ENCODE measurements around the gene GORASP2. TPM values are rescaled to one million over a fixed set of nuclear protein-coding genes. Genes with fewer than 3 reads are reported as not detected.

The GORASP2 gene
- total RNA-seq, 1 donor from 2014 or later, result 53.2 TPM

DNA sequence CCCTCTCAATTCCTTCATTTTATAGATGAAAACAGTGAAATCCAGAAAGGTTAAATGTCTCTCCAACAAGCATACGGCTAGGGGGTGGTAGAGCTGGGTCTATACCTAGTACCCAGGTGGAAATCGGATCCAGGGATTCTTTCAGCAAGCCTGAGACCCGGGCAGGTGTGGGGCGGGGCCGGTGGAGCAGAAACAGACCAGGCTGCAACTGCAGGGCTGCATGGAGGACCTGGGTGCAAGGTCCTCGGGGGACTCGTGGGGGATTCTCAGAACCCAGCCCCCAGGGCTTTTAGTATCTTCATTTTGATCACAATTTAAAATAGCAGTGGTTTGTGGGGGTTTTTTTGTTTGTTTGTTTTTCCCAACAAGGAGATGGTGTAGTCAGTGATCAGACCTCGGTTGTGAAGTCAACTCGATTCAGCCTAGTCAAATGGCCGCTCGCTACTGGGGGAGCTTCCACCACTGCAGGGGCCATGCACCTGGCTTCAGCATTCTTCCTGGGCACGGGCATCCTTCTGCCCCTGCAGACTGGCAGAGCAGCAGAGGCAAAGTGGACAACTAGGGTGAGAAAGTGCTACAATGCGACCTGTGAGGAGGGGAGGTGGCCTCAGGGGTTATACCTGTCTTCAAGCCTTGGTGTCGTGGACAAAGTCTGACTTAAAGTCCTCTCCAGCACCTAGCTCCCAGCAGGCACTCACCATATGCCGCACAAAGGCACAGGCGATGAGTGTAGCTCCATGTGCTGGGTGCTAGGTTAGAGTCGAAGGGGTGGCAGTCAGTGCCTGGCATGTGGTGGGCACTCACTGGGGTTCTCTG lies 46.3 kb downstream of the GORASP2 start:
- DNase-seq, result no peak
- intact Hi-C loops (cut with DNase I), result no loop called here
- no peak for ATAC-seq (ENCODE audit: poor library complexity)

DNA sequence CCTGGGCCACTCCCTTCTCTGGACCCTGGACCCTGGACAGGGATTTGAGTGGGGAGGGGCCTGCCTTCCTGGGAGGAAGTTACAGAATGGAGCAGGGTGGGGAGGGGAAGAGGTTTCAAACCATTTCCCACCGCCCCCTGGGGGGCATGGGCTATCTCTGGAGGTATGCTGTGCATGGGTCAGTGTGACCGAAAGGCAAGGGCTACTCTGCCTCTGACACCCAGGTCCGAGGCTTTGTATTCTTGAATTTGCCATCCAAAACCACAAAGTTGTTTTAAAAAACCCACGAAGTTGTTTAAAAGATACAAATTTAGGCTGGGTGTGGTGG lies 46.9 kb downstream of the GORASP2 start:
- intact Hi-C loops (cut with DNase I), result no loop called here
- ATAC-seq (ENCODE audit: poor library complexity) (no peak), DNase-seq (no peak)

DNA sequence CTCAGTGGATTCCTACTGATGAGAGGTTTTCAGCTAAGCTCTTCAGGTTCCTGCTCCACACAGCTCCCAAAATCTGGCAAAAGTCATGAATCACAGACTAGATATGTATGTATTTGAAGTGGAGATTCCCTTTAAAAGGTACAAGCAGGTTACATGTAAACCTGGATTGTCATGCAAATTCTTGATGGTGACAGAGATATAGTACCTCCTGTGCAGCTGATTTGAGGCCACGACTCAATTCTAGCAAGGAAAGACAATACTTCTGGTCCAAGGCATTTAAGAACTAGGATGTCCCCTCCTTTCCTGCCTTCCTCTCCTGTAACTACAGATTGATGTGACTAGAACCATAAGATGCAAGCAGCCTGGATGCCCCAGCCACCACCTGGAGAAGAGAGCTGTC lies 55.0 kb downstream of the GORASP2 start:
- intact Hi-C loops (cut with DNase I), result no loop called here
- no peak for DNase-seq
- no peak for ATAC-seq (ENCODE audit: poor library complexity)

DNA sequence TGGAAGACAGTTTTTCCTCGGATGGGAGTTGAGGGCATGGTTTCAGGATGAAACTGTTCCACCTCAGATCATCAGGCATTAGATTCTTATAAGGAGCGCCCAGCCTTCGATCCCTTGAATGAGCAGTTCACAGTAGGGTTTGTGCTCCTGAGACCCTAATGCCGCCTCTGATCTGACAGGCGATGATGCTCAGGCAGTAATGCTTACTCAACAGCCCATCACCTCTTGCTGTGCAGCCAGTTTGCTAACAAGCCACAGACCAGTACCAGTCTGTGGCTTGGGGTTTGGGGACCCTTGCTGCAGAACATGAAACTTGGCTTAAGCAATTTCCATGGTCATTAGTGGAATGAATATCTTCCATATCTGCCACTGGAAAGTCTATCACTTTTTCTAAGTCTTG lies 56.4 kb downstream of the GORASP2 start:
- ATAC-seq (ENCODE audit: poor library complexity), result no peak
- DNase-seq, result no peak
- intact Hi-C loops (cut with DNase I), result no loop called here

DNA sequence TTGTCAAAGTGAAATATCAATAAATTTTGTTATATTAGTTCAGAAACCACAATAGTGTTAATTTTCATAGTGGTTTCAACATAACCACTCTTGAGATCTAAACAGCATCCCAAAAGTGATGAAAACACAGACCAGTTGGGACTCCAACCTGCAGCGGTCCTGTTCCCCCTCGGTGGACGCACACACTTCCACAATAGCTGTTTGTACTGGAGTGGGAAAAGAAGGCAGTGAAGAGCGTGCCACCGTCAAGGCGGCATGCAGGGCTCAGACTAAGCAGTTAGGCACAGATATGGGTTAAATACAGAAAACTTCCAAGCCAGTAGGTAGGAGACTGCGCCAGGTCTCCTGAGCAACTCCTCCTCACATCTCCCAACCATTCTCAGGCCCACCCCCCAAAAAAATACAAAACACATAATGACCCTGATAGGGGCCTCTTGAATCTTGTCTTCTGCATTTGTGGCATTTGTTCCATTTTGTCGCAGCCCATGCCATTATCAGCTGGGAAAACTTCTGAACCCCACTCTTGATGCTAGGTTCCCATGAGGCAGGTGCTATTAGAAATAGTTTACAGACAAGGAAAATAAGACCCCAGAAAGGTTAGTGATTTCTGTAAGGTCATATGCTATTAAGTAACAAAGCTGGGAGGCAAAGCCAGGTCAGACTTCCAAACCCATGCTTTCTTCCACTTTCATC lies 57.7 kb downstream of the GORASP2 start:
- no peak for ATAC-seq (ENCODE audit: poor library complexity)
- intact Hi-C loops (cut with DNase I), result no loop called here
- DNase-seq, result no peak

DNA sequence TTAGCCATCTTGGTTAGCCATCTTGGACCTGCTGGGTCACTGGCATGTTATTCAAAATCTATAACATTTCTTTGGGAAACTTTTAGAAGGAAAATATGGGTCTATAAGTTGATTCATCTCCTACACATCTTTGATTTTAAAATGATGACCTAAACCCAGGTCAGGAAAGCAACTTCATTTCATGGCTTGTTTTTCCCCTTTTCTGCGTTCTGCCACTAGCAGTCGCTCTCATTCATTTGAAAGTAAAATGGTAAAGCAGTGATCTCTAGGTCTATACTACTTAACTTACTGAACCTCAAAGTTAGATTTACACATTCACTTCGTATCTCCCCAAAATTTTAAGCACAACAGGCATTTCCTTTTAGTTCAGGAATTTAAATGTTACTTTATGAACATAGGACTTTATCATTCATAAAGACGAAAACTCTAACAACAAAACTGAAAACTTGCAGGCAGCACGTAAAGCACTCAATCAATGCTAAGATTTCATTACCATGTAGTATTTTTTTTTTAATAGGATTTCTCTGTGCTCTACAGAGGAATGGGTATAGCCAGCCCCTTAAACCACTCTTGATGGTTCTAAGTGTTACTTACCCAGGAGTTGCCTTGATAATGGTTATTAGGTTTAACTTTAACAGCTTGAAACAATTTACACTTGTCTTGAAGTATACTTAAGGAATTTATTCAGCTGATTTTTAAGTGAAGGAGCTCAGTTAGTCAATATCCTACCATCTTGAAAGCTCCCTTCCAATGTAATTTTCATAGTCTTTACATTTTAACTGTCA lies 62.5 kb downstream of the GORASP2 start:
- DNase-seq, result no peak
- intact Hi-C loops (cut with DNase I), result no loop called here

DNA sequence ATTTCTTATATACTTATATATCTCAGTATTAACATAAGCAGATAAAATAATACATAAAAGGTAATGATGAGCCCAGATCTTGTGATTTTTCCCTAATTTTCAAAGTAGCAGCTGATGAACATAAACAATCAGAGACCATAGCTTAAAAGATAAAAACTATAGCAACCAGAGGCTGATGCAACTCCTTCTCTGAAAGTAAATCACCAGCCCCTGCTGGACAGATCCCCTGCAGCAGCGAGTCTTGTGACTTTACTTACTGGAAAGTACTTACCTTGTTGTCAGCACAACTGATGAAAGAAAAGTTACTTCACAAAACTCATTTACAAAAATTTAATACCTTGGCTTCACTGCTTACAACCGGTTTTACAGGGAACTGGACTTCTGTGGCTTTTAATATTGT lies 67.3 kb downstream of the GORASP2 start:
- intact Hi-C loops (cut with DNase I), result no loop called here
- DNase-seq, result no peak
- ATAC-seq (ENCODE audit: poor library complexity), result no peak

More for the DNA sequence above, 62.5 kb downstream of the GORASP2 start:
- no peak for ATAC-seq (ENCODE audit: poor library complexity)

DNA sequence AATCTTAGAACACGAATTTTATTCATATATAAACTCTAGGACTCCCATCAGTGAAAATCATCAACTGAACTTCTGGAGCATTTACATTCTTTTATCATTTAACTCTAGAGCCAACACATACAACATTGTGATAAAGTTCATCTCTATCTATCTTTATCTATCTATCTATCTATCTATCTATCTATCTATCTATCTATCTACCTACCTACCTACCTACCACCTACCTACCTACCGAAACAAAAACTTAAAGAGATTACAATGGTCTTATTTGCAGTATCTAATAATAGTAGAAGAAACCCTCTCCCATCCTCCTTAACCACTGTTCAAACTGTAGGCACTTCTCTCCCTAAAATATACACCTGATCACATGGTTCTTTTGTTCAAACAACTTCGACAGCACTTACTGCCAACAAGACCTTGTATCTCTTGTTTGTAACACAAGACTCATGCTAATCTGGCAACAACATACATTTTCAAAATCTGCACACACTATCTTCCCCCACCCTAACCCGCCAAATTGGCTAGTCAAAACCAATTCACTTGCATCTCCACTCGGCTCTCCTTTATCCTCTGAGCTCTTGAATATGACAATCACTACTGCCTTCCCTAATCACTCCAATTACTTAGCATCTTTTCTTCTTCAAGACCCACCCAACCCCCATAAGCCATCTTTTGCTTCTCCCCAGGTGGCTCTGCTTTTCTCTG lies 69.0 kb downstream of the GORASP2 start:
- DNase-seq (no peak), ATAC-seq (ENCODE audit: poor library complexity) (no peak)
- intact Hi-C loops (cut with DNase I), result no loop called here

DNA sequence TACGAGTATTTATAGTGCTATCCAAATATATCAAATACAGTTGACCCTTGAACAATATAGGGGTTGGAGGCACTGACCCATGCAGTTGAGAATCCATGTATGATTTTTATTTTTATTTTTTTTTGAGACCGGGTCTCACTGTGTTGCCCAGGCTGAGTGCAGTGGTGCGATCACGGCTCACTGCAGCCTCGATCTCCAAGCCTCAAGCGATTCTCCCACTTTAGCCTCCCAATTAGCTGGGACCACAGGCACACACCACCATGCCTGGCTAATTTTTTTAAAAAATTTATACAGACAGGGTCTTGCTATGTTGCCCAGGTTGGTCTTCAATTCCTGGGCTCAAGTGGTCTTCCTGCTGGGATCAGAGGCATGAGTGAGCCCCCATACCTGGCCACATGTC lies 70.6 kb downstream of the GORASP2 start:
- intact Hi-C loops (cut with DNase I), result no loop called here
- DNase-seq (no peak), ATAC-seq (ENCODE audit: poor library complexity) (no peak)

DNA sequence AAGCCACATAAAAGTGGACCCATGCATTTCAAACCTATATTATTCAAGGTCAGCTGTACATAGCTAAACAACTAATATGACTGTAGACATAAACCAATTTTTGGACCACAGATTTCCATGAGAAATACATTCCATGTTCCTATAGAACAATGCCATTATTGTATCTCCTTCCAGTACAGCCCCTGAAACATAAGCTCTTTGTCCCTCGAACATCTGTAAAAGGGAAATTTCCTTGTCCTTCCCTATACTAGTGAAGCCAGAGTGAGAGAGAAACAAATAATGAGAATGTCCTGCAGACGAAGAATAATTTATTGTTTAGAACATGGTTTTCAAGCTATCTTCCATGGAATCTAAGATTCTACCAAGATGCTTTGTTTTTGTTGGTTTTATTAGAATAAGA lies 75.3 kb downstream of the GORASP2 start:
- ATAC-seq (ENCODE audit: poor library complexity), result no peak
- intact Hi-C loops (cut with DNase I), result no loop called here

DNA sequence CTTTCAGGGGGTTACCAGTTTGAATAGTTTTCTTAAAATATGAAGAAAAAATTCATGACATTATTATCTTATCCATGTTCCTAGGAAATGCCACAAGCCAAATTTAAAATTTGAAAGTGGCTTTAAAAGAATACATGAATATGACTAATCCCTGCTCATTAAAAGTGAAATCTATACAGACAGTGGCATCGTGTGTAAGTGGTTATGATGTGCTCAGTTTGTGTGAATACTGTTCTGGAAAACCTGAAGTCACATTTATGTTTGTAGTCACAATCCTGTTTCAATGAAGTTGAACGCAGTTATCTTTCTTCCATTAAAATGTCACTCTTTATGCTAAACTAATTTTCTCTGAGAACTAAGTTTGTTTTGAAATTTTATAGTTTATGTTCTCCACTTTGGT lies 75.8 kb downstream of the GORASP2 start:
- DNase-seq, result no peak
- no peak for ATAC-seq (ENCODE audit: poor library complexity)
- intact Hi-C loops (cut with DNase I), result no loop called here

More for the DNA sequence above, 75.3 kb downstream of the GORASP2 start:
- no peak for DNase-seq

DNA sequence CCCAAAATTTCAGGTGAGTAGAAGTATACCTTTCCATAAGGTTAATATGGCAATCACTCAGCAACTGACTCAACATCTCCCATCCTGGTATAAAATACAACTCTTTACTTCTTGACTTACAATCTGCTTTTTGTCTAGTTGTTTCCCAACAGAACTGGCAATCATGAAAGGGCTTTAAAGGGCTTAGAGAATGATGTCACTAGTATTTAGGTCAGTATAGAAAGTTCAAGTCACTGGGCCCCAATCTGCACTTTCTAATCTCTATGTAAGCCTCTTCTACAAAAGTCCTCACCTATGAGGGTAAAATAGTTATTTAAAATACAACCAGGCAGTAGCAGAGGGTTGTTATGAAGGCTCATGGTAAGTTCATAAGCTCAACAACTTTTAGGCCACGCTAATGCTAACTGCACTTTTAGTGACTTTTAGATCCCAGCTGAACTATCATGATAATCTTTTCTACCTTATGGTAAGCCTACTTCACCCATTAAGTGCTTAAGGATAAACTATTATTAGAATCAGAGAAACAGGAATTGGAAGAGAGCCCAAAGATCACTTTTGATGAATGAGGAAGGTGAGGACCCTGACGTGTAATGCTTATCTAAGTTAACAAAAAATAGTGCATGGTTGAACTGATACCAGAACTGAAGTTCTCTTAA lies 79.6 kb downstream of the GORASP2 start:
- no peak for ATAC-seq (ENCODE audit: poor library complexity)
- intact Hi-C loops (cut with DNase I), result no loop called here
- DNase-seq, result no peak

DNA sequence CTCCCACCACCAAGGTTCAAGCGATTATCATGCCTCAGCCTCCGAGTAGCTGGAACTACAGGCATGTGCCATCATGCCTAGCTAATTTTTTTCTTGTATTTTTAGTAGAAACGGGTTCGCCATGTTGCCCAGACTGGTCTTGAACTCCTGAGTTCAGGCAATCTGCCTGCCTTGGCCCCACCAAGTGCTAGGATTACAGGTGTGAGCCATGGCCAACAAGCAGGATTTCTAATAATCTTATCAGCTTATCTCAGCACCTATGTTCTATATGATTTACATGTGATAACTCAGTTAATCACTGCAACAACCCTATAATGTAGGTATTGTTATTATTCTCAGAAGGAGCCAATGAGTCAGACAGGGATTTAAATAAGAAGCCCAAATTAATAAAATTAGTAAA lies 80.3 kb downstream of the GORASP2 start:
- ATAC-seq (ENCODE audit: poor library complexity), result no peak
- intact Hi-C loops (cut with DNase I), result no loop called here
- no peak for DNase-seq

DNA sequence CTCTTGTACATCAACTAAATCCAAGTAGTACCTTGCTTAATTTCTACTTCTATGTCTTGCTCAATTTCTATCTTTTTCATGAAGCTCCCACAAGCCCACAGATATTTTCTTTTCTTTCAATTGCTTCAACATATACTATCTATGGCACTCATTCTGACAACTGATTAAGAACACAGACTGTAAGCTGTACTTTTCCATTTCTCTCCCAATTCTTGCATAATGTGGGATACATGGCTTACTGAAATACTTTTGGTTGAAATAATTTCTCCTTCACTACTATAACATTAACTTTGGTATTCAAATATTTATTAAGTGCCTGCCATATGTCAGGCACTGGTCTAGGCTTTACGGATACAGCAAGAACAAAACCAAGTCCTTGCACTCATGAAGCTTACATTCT lies 84.8 kb downstream of the GORASP2 start:
- no peak for DNase-seq
- intact Hi-C loops (cut with DNase I), result no loop called here
- no peak for ATAC-seq (ENCODE audit: poor library complexity)

DNA sequence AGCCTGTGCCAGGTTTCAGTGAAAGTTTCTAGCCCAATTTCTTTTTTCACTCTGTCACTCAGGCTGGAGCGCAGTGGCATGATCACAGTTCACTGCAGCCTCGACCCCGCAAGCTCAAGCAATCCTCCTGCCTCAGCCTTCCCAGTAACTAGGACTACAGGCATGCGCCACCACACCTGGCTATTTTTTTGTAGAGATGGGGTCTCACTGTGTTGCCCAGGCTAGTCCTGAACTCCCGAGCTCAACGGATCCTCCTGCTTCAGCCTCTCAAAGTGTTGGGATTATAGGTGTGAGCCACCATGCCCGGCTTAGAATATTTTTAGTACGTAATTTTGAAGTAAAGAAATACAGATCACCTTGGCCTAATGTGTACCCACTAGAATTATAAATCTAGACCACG lies 87.1 kb downstream of the GORASP2 start:
- ATAC-seq (ENCODE audit: poor library complexity) (no peak), DNase-seq (no peak)
- intact Hi-C loops (cut with DNase I), result no loop called here
